Transverse colon (tissue), 4 donors: Measurements from ENCODE around the gene PAK6.

Experiments
- EP300 ChIP-seq: sonication (generic); formaldehyde crosslinking; IDR thresholded peaks from one replicate; pipeline ENCODE4 v1.6.1; 2017; ENCODE audit warnings: antibody characterized with exemption, low read depth
- POLR2A ChIP-seq: fragments of 450-650 bp; IDR thresholded peaks from one replicate; pipeline ENCODE4 v1.6.1; 2016; ENCODE audit warnings: antibody characterized with exemption, mild to moderate bottlenecking, moderate library complexity
- POLR2AphosphoS5 ChIP-seq, 3 donors: sonication (generic); formaldehyde crosslinking; IDR thresholded peaks; one replicate each; pipeline ENCODE4 v1.6.1; 2016; ENCODE audit warnings: antibody characterized with exemption in 3 of 3
- TF ChIP-seq, protein P1 (sequence below), 5 experiments: fragments of 200-600 bp in 3 of 5; fragments of 450-650 bp in 2 of 5; sonication (generic) in 3 of 5; IDR thresholded peaks; 1 replicate in 2 of 5; 2 replicates in 3 of 5; pipeline ENCODE4 v1.5.1; 2016 to 2017; ENCODE audit warnings: antibody characterized with exemption in 5 of 5, inconsistent platforms in 3 of 5, mild to moderate bottlenecking in 2 of 5, moderate library complexity in 1 of 5

DNA sequence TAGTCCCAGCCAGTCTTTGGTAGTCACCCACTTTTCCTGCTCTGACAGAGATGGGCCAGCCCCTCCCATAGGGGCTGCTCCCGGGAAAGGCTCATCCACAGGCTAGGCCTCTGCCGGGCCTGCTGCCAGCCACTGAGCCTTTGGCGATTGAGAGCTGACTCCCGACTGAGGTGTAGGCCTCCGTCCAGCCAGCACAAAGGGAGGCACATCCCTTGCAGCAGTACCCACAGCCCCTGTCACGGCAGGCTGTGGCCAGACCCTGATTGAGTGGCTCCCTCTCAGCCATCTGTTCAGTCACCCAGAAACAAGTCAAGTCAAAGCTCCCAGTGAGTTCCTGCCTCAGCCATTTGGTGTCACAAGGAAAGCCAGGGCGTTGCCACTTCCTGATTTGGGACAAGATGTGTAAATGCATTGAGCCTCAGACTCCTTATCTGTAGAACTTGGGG is 6.2 kb upstream of the PAK6 start:
- TF ChIP-seq POLR2AphosphoS5 (IDR thresholded peaks at IDR 0.05): no peak
- no peak for TF ChIP-seq POLR2A
- TF ChIP-seq EP300: no peak
- TF ChIP-seq, protein P1, sequence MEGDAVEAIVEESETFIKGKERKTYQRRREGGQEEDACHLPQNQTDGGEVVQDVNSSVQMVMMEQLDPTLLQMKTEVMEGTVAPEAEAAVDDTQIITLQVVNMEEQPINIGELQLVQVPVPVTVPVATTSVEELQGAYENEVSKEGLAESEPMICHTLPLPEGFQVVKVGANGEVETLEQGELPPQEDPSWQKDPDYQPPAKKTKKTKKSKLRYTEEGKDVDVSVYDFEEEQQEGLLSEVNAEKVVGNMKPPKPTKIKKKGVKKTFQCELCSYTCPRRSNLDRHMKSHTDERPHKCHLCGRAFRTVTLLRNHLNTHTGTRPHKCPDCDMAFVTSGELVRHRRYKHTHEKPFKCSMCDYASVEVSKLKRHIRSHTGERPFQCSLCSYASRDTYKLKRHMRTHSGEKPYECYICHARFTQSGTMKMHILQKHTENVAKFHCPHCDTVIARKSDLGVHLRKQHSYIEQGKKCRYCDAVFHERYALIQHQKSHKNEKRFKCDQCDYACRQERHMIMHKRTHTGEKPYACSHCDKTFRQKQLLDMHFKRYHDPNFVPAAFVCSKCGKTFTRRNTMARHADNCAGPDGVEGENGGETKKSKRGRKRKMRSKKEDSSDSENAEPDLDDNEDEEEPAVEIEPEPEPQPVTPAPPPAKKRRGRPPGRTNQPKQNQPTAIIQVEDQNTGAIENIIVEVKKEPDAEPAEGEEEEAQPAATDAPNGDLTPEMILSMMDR (IDR thresholded peaks at IDR 0.05): no peak
